Prostate gland (tissue), 1 donor: Measurements from ENCODE around the gene SP6.

Source experiments
- POLR2A ChIP-seq: fragments of 450-650 bp; IDR thresholded peaks from one replicate; pipeline ENCODE4 v1.6.1; 2016; ENCODE audit warnings: antibody characterized with exemption, mild to moderate bottlenecking
- POLR2AphosphoS5 ChIP-seq: sonication (generic); formaldehyde crosslinking; IDR thresholded peaks from one replicate; pipeline ENCODE4 v1.6.1; 2017; ENCODE audit warnings: antibody characterized with exemption

DNA sequence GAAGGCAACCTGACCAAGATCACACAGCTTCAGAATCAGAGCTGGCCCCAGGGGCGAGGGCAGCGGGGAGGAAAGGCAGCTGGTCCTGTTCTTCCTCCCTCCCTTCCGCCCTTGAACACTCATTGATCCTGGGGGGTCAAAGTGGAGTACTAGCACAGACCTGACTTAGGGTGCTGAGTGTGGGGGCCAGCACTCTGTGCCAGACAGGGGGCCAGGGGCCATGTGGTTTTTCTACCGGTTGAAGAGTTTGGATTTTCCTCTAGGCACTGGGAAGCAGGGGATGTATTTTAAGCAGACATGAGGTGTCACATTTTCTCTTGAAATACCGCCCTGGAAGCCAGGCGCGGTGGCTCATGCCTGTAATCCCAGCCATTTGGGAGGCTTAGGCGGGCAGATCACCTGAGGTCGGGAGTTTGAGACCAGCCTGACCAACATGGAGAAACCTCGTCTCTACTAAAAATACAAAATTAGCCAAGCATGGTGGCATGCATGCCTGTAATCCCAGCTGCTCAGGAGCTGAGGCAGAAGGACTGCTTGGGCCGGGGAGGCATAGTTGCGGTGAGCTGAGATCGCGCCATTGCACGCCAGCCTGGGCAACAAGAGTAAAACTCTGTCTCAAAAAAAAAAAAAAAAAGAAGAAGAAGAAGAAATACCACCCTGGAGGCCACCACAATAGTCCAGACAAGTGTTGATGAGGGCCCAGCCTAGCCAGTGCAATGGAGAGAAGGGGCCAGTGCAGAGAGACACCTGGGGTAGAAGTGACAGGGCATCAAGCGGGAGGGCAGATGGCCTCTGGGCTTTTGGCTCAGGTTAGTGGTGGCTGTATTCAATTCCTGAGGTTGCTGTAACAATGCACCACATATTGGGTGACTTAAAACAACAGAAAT lies 44.7 kb downstream of the SP6 start:
- TF ChIP-seq POLR2A (no peak), POLR2AphosphoS5 (no peak)
